Measurements from ENCODE around the gene PODN.

Gene PODN

DNA sequence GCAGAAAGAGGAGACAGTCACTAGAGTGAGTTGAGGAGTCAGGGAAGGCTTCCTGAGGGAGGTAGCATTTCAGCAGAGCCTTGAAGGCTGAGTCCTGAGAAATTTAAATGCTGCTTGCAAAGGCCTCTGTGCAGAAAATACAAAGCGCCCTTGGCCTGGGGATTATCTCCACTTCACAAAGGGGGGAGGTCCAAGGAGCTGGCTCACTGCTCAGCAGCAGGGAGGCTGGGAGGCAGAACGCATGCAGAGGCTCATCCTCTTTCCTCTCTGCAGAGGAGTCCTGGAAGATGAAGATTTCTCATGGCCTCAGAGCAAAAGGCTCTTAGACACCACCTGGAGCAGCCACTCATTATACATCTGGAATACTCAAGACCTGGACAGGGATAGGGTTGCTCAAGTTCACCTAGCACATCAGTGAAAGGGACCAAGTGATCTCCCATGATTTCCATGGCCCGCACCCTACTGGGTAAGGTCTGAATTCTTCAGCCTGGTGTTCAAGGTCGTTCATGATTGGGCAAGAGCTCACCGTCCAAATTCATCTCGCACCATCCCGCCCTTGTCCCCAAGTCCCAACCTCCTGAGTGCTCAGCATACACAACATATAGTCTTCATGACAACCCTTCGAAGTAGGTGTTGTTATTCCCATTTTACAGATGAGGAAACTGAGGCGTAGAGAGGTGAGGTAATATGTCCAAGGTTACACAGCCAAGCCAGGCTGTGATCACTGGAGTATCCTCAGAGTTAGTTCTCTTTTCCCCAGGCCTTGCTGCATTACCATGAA is 71.4 kb downstream of the PODN start:
- no peak for DNase-seq (ENCODE audit: low spot score)

DNA sequence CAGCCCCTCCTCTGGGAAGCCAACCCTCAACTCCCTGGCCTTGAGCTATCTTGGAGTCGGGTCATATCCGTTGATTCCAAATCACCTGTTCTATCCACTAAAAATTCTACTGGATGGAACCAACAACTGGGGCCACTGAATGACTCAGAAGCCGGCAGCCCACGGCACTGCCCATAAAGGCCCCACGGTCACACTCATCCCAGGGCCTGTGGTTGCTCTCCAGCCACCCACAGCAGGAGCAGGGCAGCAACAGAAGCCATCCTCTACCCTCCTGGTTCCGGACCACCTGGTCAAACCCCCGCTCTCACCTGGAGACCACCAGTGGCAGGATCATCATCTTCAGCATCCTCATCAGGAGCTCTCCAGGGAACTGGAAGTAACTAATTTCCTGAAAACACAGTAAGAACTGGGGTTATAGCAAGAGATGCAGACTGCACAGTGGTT is 72.1 kb downstream of the PODN start:
- no peak for DNase-seq (ENCODE audit: low spot score)

All from hematopoietic multipotent progenitor cell treated with erythropoietin and hydrocortisone succinate and interleukin-3 and kit ligand, for 15 days (in vitro differentiated cells).